NCI-H2227 treated with DMSO at 0.1 percent for 48 hours (cell line): Measurements from ENCODE around the gene SEPTIN12.
A peak's percentile ranks its signal among the peaks of the same experiment; 100 is the strongest.

ENCODE experiments used
- DNase-seq: peaks from one replicate; lab custom pipeline; 2025; lab: John Stamatoyannopoulos, UW

Gene SEPTIN12

DNA sequence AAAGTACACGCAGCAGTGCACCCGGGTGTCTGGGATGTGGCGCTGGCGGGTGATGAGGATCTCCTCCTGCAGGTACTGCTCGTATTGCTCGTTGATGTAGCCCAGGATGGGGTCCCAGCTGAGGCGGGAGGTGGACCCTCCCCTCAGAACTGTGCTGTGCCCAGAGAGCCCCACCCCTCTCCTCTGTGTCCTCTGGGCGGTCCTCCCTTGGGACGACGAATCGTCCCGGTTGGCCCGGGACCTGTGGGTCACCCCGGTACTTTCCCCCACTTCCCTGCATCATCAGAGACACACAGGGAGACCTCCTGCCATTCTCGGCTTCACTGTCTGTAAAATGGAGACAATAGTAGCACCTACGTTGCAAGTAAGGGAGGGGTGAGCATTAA is 4.2 kb downstream of the SEPTIN12 start:
- DNase-seq: no peak

- DNase-seq: no peak
Measured at GRCh38 chr16:4783251-4783950, 4.7 kb downstream of the SEPTIN12 start.

DNA sequence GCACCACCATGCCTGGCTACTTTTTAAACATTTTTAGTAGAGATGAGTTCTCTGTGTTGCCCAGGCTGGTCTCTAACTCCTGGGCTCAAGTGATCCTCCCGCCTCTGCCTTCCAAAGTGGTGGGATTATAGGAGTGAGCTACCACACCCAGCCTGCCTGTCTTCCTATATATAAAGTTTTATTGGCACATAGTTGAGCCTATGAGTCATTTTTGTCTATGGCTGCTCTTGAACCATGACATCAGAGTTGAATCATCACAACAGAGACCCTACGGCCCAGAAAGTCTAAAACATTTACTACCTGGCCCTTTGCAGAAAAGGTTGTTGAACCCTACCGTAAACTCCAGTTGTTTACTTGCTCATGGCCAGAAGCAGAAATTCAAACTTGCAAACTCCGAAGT is 7.9 kb downstream of the SEPTIN12 start:
- no peak for DNase-seq

- DNase-seq: no peak
Measured at GRCh38 chr16:4778050-4778392, 10.1 kb downstream of the SEPTIN12 start.

- DNase-seq: no peak
Measured at GRCh38 chr16:4777339-4778049, 10.7 kb downstream of the SEPTIN12 start.

- DNase-seq: no peak
Measured at GRCh38 chr16:4776141-4776705, 11.9 kb downstream of the SEPTIN12 start.

GRCh38 chr16:4775005-4775404 is 13.1 kb downstream of the SEPTIN12 start:
- no peak for DNase-seq

GRCh38 chr16:4772351-4772750 is 15.8 kb downstream of the SEPTIN12 start:
- no peak for DNase-seq

GRCh38 chr16:4771646-4772045 is 16.5 kb downstream of the SEPTIN12 start:
- no peak for DNase-seq

DNA sequence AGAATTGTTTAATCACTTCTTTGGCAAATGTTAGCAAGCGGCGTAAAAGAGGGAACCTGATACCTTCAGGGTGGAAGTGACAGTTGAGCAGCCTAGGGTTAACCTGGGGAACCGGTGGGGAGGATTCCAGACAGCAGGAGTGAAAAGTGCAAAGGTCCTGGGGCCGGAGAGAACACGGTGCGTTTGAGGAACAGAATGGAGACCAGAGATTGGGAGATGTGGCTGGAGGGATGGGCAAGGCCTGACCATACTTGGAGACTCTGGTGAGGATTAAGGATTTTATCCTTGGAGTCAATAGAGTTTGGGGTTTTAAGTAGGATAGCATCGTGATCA is 18.9 kb downstream of the SEPTIN12 start:
- no peak for DNase-seq

GRCh38 chr16:4768549-4769305 is 19.4 kb downstream of the SEPTIN12 start:
- peak; percentile 96 for DNase-seq

DNA sequence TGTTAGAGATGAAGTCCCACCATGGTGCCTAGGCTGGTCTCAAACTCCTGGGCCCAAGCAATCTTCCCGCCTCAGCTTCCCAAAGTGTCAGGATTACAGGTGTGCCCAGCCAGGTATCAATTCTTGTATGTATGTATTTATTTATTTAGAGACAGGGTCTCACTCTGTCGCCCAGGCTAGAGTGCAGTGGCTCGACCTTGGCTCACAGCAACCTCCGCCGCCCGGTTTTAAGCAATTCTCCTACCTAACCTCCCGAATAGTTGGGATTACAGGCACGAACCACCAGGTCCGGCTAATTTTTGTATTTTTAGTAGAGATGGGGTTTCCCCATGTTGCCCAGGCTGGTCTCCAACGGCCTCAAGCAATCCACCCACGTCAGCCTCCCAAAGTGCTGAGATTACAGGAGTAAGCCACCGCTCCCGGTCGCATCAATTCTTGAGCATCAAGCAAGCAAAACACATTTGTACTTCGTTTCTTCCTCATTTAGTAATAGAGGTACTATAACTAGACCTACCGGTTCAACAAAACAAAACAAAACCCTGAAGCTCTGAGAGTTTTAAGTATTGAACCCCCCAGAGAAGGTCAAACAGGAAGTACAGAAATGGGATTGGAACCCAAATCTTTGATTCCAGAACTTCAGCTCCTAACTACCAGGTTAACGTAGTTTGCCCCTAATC is 20.1 kb downstream of the SEPTIN12 start:
- peak; percentile 61 for DNase-seq

DNA sequence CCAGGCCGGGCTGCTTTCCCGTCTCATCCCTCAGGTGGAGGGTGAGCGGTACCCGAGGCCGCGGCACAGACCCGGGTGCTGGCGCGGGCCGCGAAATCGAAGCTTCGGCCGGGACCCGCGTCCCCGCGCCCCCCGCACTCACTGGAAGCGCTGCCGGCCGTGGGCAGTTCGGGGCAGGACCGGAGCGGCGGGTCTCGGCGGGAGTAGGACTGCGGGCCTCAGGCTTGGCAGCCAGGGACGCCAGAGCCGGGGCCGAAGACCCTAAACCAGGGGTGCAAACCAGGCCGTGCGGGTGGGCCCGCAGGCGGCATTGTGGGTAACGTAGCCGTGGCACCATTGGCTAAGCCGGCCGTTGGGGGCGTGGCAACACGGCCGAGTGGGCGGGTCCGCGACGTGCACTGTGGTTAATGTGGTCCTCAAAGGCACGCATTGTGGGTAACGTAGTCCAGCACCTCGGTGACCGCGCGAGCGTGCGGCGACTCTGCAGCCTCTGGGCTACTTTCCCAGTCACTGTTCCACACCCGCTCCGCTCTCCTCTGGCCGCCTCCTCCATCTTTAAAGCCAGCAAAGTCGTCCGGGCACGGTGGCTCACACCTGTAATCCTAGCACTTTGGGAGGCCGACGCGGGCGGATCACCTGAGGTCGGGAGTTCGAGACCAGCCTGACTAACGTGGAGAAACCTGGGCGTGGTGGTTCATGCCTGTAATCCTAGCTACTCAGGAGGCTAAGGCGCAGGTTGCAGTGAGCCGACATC is 21.1 kb downstream of the SEPTIN12 start, which contains the start of gene ZNF500:
TSS of gene ZNF500 (minus strand) at position 288 of the 754 bp plus-strand sequence. CDS start 1,184 bp downstream, outside the sequence.
- peak; percentile 94 for DNase-seq

DNA sequence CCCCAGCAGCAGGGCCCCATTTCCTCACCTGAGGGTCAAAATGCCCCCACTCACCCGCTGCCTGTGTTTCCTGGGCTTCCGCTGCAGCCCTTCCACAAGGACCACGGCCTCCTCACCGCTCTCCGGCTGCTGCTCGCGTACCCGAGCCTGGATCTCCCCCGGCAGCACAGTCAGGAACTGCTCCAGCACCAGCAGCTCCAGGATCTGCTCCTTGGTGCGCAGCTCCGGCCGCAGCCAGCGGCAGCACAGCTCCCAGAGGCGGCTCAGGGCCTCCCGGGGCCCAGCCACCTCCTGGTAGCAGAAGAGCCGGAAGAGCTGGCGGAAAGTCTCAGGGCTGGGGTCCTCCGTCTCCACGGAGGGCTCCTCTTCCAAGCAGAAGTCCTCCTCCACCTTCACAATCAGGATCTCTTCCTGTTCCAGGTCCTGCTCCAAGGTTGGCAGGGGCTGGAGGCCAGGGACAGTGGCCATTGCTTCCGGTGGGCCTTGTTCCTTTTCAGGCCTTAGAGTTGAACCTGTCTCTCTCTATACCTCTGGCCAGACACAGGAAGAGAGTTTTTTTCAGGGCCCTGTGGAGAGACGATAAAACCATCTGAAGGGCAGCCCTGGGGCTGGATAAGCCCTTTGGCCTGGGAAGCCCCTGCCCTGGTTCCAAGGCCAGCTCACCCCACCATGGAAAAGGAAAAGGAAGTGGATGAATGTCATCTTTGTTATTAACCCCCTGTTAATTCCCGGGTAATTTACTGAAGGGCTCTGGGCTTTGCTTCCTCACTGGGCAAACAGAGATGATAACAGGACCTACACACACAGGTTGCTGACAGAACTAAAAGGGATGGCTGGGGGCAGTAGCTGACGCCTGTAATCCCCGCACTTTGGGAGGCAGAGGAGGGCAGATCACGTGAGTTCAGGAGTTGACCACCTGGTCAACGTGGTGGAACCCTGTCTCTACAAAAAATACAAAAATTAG is 22.4 kb downstream of the SEPTIN12 start:
- no peak for DNase-seq

- no peak for DNase-seq
Measured at GRCh38 chr16:4763791-4764190, 24.4 kb downstream of the SEPTIN12 start.

GRCh38 chr16:4762205-4762604 is 25.9 kb downstream of the SEPTIN12 start:
- DNase-seq: no peak

GRCh38 chr16:4760221-4760910 is 27.8 kb downstream of the SEPTIN12 start:
- DNase-seq: no peak

GRCh38 chr16:4755687-4756086 is 32.5 kb downstream of the SEPTIN12 start:
- DNase-seq: no peak

DNA sequence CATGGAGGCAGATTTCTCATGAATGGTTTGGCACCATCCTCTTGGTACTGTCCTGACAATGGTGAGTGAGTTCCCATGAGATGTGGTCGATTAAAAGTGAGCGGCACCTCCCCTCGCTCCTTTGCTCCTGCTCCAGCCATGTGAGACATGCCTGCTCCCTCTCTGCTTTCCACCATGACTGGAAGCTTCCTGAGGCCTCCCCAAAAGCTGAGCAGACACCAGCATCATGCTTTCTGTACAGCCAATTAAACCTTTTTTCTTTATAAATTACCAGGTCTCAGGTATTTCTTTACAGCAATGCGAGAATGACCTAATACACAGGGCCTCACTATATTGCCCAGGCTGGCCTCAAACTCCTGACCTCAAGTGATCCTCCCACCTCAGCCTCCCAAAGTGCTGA is 33.3 kb downstream of the SEPTIN12 start:
- DNase-seq: no peak

DNA sequence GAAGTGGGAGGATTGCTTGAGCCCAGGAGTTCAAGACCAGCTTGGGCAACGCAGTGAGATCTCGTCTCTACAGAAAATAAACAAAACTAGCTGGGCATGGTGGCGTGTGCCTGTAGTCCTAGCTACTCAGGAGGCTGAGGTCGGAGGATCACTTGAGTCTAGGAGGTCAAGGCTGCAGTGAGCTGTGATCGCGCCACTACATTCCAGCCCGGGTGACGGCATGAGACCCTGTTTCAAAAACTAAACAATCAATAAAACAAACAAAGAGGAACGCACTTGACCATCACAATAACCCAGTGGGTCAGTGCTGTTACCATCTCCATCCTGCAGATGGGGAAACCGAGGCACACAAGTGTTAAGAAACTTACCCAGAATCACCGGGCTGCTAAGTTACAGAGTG is 34.9 kb downstream of the SEPTIN12 start:
- no peak for DNase-seq
